ENCODE measurements around the gene GPR33.

Gene GPR33

DNA sequence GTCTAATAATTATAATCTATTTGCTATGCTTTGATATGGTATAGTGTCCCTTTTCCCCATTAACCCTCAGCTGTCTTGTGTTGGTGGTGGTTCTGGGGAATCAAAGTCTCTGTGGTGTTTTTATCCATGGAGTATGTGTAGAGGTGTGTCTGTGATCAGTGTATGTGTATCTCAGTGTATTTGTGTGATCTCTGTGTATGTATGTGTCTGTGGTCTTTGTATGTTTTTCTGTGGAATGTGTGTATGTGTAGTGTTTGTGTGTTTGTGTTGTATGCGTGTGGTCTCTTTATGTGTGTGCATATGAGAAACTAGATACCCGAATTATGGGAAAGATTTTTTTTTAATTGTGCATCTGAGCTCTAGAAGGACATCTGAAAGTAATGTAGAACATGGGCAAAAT is 1.1 kb downstream of the GPR33 start:
- no peak for TF ChIP-seq EZH2 (optimal IDR thresholded peaks at IDR 0.05; ENCODE audit: low read depth, low read length)
- TF ChIP-seq CTCF (IDR thresholded peaks at IDR 0.05; ENCODE audit: low read length), result no peak
- no peak for TF ChIP-seq EZH2phosphoT487 (IDR thresholded peaks at IDR 0.05; ENCODE audit: low read length)
- H3K79me2 ChIP-seq (ENCODE audit: low read length), result no peaks in the 10 kb centered on the region
- no peak for DNase-seq

DNA sequence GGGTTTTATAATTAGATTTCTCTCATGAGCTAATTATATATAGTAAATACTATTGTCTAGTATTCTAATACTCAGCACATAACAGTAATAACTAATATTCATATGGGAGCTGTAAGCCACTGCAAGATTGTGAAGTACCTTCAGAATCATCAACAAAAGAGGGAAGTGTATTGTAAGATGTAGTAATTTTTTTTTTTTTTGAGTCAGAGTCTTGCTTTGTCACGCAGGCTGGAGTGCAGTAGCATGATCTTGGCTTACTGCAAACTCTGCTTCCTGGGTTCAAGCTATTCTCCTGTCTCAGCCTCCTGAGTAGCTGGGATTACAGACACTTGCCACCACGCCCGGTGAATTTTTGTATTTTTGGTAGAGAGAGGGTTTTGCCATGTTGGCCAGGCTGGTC is 3.1 kb downstream of the GPR33 start:
- Histone ChIP-seq H4K20me1 (ENCODE audit: insufficient read depth, low read length) (no peaks in the 10 kb centered on the region), H3K4me1 (ENCODE audit: low read length) (no peaks in the 10 kb centered on the region), H3K79me2 (ENCODE audit: low read length) (no peaks in the 10 kb centered on the region), H3K36me3 (replicated peaks; ENCODE audit: insufficient read depth, low read length) (no peaks in the 10 kb centered on the region), H3K4me2 (ENCODE audit: low read depth, low read length) (no peak overlapping the region), H2AFZ (ENCODE audit: low read length) (no peak overlapping the region), H3K27me3 (replicated peaks; ENCODE audit: insufficient read depth, low read length) (no peaks in the 10 kb centered on the region), H3K9me3 (replicated peaks; ENCODE audit: insufficient read depth, low read length) (no peaks in the 10 kb centered on the region), H3K9ac (ENCODE audit: low read length) (no peak overlapping the region), H3K4me3 (ENCODE audit: low read length) (no peak overlapping the region), H3K9me2 (replicated peaks; ENCODE audit: insufficient read depth, low read length) (no peaks in the 10 kb centered on the region), H3F3A (ENCODE audit: insufficient read depth, low read length) (no peaks in the 10 kb centered on the region), H3K27ac (ENCODE audit: low read length) (no peak overlapping the region)
- no peak for TF ChIP-seq EZH2phosphoT487 (IDR thresholded peaks at IDR 0.05; ENCODE audit: low read length)
- TF ChIP-seq CTCF (IDR thresholded peaks at IDR 0.05; ENCODE audit: low read length), result no peak
- no peak for TF ChIP-seq EZH2 (optimal IDR thresholded peaks at IDR 0.05; ENCODE audit: low read depth, low read length)
- no peak for DNase-seq

More for the DNA sequence above, 1.1 kb downstream of the GPR33 start:
- Histone ChIP-seq H3K9ac (ENCODE audit: low read length) (no peak overlapping the region), H3K27me3 (replicated peaks; ENCODE audit: insufficient read depth, low read length) (no peaks in the 10 kb centered on the region), H4K20me1 (ENCODE audit: insufficient read depth, low read length) (no peaks in the 10 kb centered on the region), H3K4me1 (ENCODE audit: low read length) (no peaks in the 10 kb centered on the region), H3K4me3 (ENCODE audit: low read length) (no peak overlapping the region), H3F3A (ENCODE audit: insufficient read depth, low read length) (no peaks in the 10 kb centered on the region), H3K9me3 (replicated peaks; ENCODE audit: insufficient read depth, low read length) (no peaks in the 10 kb centered on the region), H3K9me2 (replicated peaks; ENCODE audit: insufficient read depth, low read length) (no peaks in the 10 kb centered on the region), H3K36me3 (replicated peaks; ENCODE audit: insufficient read depth, low read length) (no peaks in the 10 kb centered on the region), H2AFZ (ENCODE audit: low read length) (no peak overlapping the region), H3K4me2 (ENCODE audit: low read depth, low read length) (no peak overlapping the region), H3K27ac (ENCODE audit: low read length) (no peak overlapping the region)

DNA sequence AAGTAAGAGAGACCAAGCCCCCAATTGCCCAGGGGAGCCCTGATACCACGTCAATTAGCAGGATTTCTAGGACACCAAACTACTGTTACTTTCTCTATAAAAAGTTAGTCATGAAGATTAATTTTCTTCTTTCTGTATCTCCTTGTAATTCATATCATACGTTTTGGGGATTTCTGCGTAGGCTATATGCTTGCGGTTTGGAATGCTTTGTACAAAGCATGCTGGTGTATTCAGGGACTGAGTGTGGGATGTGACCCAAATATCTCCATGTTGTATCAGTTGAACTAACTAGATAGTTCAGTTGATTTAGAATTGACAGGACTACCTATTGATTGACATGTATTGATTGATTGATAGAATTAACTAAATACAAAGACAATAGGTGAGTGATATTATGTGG is 7.7 kb downstream of the GPR33 start:
- H3K79me2 ChIP-seq (ENCODE audit: low read length), result no peaks in the 10 kb centered on the region
- no peaks in the 10 kb centered on the region for H3K27me3 ChIP-seq (replicated peaks; ENCODE audit: insufficient read depth, low read length)
- no peaks in the 10 kb centered on the region for H3K9me3 ChIP-seq (replicated peaks; ENCODE audit: insufficient read depth, low read length)
- no peaks in the 10 kb centered on the region for H3F3A ChIP-seq (ENCODE audit: insufficient read depth, low read length)
- no peak overlapping the region for H3K27ac ChIP-seq (ENCODE audit: low read length)
- H4K20me1 ChIP-seq (ENCODE audit: insufficient read depth, low read length), result no peaks in the 10 kb centered on the region
- no peaks in the 10 kb centered on the region for H3K36me3 ChIP-seq (replicated peaks; ENCODE audit: insufficient read depth, low read length)
- no peak overlapping the region for H2AFZ ChIP-seq (ENCODE audit: low read length)
- H3K4me3 ChIP-seq (ENCODE audit: low read length), result no peak overlapping the region
- H3K9me2 ChIP-seq (replicated peaks; ENCODE audit: insufficient read depth, low read length), result no peaks in the 10 kb centered on the region
- H3K4me2 ChIP-seq (ENCODE audit: low read depth, low read length), result no peak overlapping the region
- TF ChIP-seq CTCF (IDR thresholded peaks at IDR 0.05; ENCODE audit: low read length), result no peak
- TF ChIP-seq EZH2phosphoT487 (IDR thresholded peaks at IDR 0.05; ENCODE audit: low read length), result no peak
- no peak for TF ChIP-seq EZH2 (optimal IDR thresholded peaks at IDR 0.05; ENCODE audit: low read depth, low read length)
- DNase-seq, result no peak
- H3K4me1 ChIP-seq (ENCODE audit: low read length), result no peaks in the 10 kb centered on the region
- no peak overlapping the region for H3K9ac ChIP-seq (ENCODE audit: low read length)

Data from MM.1S (cell line).